ENCODE data around the gene PSMG4. TPM values are rescaled to one million over a fixed set of nuclear protein-coding genes. Genes with fewer than 3 reads are reported as not detected.
A peak's percentile ranks its signal among the peaks of the same experiment; 100 is the strongest.
"Not testable (repeated sequence)": the region's sequence is repeated elsewhere in the genome, so short reads cannot be mapped to it uniquely, and the experiment has no call there.

Gene PSMG4
- polyA plus RNA-seq, 4 donors: 13.3 to 19.6 (median 18.0) TPM

DNA sequence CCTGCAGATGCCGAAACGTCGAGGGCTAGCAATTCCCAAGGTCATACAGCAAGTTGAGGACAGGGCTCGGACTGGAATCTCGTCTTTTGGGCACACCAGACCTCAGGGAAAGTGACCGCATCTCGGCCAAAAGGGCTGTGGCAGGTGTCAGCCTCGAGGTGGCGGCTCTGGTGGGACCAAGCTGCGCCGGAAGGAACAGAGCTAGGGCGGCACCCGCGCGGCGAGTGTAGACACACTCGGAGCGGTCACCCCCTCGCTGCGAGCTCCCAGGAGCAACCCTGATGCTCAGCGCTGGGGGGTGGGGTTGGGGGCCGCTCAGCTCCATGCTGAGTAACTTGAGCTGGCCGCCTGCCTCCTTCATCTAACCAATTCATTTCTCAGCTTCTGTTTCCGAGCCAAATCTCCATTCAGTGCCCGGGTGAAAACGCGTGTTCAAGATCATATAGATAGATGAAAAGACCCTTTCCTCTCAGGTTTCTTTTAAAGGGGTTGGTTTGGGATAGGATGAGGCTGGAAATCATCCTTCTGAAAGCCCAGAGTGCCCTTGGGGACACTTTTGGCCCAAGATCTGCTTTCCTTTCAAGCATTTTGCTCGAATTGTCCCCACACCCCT, 29.1 kb upstream of the PSMG4 start:
- DNase-seq (ENCODE audit: low read depth in 4 of 4, low spot score in 3 of 4): no peak

DNA sequence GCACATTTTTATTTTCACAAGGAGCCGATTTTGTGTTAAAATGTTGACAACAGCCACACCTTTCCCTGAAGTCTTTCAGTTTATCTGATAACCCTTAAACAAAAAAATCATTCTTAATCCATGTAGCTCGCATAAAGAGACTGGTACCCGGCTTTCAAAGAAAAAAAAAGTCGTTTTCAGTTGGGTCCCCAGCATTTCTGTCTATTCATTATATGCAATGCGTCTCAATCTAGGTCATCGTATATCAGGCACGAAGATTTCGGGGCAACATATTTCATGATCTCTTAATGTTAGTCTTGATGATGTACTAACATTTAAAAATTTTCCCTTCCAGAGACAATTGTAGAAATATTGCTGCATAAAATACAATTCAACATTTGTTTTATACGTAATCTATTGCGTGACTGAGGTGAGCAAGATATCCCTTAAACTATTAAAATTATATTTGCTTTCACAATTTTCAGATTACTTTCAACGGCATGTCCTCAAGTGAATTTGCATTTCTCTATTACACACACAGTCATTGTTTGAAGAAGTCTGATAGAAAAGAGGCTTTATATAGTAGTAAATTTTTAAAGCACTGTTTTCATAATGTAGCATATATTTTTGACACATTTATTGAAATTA, 28.4 kb upstream of the PSMG4 start:
- DNase-seq (ENCODE audit: low read depth in 4 of 4, low spot score in 3 of 4): no peak

DNA sequence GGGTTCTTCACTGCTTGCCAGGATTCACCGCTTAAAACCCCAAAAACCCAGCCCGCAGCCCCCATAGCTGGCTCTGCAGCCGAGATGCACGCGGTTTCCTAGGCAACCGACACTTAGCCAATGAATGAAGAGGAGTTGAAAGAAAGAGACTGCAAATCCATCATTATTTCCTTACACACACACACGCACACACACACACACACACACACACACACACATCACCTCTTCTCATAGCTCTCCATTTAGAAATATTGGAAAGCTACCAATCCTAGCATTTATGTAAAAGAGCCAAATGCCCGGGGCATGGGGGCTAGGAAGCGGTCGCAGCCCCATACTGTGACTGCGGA, 27.9 kb upstream of the PSMG4 start:
- DNase-seq (ENCODE audit: low read depth in 4 of 4, low spot score in 3 of 4): peak in 2 of 4 donors; percentile 54 to 61

DNA sequence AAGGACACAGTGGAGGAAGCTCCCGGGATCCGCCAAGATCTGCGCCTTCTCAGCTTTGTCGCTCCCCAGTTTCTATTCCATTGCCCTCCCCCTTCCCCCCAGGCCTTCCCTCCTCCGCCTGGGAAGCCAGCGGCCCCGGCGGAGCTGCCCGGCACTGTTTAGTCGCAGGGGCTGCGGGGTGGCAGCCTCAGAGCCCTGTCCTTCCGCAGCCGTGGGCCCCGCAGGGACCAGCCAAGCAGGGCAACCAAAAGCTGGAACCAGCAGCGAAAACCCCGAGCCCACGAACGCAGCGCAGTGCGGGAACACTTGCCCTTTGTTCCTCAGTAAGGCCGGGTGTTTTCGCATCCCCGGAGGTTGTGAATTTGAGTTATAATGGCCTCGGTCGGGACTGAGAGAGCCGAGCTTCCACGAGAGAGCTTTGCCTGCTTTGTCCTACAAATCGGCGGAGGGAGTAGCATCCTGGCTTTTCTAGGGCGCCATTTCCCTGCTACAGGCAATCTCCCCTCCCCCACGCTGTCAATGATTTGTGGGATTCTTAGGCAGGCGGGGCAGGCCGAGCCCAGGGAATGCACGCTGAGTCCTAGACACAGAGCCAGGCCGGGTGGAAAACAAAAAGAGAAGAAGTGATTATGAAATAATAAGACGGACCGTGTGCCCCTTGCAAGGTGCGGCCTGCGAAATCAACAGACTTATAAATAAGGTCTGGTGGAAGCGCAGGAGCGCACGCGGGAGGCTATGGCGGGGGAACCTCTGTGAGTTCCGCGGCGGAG, 27.3 kb upstream of the PSMG4 start:
- DNase-seq (ENCODE audit: low read depth in 4 of 4, low spot score in 3 of 4): peak in 3 of 4 donors; percentile 82 to 87 (median 87)

DNA sequence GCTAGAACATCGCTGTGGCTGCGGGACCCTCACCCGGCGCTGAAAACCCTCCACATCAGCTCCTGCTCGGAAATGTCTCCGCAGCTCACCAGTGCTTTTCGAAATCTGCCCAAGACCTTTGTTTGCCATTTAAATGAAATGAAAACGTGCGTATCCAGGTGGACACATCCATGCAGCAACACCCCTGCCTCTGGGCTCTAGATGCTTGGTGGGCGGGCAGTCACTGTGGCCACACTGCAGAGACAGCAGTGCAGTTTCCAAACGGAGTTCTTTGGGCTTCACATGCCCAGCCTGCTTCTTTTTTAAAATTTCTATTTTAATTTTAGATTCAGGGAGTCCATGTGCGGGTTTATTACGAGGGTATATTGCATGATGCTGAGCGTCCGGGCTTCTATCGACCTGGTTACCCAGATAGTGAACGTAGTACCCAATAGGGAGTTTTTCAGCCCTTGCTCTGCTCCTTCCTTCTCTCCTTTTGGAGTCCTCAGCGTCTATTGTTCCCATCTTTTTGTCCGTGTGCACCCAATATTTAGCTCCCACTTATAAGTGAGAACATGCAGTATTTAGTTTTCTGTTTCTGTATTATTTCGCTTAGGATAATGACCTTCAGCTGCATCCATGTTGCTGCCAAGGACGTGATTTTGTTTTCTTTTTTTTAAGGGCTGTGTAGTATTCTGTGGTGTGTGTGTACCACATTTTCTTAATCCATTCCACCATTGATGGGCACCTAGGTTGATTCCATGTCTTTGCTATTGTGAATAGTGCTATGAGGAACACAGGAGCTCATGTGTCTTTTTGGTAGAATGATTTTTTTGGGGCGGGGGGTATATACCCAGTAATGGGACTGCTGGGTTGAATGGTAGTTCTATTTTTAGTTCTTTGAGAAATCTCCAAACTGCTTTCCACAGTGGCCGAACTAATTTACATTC, 26.5 kb upstream of the PSMG4 start:
- no peak for DNase-seq (ENCODE audit: low read depth in 4 of 4, low spot score in 3 of 4)

DNA sequence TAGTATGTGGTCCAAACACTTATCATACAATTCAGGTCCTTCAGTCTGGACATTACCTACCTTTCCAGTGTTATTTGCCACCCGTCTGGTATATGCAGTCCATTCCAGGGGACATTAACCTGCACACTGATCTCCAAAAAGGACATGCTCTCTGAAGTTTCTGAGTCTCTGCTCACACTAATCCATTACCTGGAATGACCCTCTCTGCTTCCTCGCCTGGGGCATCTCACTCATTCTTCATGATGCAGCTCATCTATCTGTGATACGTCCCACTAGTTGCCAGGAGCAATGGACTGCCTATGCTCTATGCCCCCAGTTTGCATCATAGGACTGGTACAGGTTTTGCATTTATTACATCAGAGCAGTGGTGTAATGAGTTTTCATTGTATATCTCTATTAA, 25.4 kb upstream of the PSMG4 start:
- no peak for DNase-seq (ENCODE audit: low read depth in 4 of 4, low spot score in 3 of 4)

DNA sequence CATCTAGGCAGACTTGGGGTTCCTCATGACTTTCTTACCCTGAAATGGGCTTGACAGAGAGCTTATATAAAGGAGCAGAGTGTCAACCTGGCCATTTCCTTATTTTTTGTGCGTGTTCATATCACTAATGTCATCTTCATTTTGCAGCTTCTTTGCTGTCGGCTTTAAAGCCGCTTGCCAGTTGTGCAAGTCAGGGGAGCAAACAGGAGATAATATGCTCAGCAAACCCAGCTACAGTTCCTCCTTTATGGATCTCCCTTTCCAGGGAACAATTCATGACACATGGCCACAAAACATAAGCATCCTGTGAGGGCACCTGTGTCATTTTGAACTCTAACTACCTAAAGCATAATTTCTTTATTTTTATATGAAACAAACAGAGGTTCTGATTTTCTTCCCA, 24.8 kb upstream of the PSMG4 start:
- DNase-seq (ENCODE audit: low read depth in 4 of 4, low spot score in 3 of 4): no peak

DNA sequence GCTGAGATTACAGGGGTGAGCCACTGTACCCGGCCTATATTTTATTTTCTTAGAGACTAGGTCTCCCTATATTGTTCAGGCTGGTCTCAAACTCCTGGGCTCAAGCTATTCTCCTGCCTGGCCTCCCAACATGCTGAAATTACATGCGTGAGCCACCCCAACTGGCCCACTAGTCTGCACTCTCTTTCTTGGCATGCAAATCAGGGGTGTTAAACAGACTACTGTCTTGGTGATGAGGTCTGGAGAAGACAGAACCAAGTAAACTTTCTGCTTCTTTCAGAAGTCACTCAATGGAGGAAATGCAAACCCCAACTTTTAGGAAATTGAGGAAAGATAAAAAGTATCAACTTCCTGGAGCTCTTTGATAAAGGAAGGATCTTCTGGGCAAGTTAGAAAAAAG, 23.3 kb upstream of the PSMG4 start:
- no peak for DNase-seq (ENCODE audit: low read depth in 4 of 4, low spot score in 3 of 4)

DNA sequence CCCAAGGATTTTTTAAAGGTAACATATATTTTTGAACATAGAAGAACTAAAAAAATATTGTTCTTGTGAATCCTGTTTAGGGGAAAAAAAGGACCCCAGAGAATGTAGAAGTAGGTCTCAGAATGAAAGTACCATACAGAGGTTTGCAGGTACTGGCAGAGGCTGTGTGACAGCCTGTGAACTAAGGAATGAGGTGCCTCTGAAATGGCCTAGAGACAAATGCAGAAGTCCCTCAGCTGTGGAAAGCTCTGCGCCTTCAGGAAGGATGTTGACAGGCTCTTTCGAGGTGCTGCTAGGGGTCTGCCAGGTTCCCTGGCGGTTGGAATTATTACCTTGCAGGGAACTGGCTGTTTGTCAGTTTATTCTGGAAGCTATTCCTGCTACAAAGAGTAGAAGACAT, 22.7 kb upstream of the PSMG4 start:
- DNase-seq (ENCODE audit: low read depth in 4 of 4, low spot score in 3 of 4): no peak

DNA sequence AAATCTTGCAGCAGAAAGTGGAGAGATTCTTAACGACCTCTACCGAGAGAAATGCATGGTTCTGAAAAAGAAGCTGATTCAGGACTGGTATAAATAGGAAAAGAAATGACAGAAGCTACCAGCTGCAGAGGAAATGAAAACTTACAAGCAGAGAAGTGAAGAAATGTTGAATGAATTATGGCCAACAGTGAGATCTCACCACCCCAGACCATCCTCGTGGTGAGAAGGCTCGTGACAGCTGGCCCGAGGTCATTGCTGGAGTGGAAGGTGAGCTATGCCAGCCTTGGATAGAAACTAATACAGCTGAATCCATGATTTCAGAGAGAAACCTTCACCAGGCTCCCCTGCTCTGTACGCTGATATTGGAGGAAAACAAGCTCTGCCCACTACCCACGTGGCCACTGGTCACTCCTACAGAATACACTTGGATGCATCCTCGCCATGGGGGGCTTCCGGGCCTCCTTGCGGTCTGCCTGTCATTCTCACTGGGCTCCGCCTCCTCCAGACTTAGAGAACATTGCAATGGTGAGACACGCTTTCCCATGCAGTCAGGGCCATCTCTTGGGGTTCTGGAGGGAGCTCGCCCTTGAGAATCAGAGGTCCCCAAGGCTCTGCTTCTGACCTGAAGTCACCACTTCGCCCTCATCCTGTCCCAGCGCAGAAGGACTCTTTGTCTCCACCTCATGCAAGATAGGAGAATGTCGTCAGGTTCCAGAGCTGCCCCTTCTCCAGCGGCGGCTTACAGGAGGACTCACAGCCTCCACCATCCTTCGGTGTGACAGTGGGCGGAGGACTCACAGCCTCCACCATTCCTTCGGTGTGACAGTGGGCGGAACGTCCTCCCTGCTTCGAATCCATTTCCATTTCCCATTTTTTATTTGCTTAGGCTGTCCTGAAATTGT, 20.7 kb upstream of the PSMG4 start:
- DNase-seq (ENCODE audit: low read depth in 4 of 4, low spot score in 3 of 4): no peak

DNA sequence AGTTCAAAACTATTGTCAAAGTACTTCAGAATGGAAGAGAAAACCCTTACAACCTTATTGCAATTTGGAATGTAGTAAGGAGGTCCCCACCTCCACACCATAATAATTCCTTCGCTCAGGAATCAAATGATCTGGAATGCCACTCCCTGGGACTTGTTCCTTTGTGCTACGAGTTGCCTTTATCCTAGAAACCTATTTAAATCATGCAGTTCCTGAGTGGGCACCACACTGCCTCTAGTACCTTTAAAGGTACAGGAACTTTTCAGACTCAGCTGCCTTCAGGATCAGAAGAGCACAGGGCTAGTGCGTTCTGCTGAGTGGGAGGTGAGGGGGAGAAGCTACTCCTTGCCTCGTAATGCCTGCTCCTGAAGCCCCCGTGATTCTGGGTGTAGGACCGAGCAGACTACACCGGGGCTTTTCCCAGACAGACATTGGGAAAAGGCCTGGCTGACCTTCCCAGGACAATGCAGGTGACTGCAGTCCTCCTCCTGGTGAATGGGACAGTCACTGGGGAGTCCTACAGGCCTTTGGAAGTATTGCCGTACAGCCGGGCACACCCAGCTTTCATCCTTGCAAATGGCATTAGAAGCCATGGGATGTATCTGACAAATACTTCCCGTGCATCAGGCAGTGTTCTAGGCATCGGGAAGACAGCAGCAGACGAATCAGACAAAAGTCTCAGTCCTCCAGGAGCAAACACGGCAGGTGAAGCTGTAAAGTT, 19.5 kb upstream of the PSMG4 start:
- DNase-seq (ENCODE audit: low read depth in 4 of 4, low spot score in 3 of 4): no peak

DNA sequence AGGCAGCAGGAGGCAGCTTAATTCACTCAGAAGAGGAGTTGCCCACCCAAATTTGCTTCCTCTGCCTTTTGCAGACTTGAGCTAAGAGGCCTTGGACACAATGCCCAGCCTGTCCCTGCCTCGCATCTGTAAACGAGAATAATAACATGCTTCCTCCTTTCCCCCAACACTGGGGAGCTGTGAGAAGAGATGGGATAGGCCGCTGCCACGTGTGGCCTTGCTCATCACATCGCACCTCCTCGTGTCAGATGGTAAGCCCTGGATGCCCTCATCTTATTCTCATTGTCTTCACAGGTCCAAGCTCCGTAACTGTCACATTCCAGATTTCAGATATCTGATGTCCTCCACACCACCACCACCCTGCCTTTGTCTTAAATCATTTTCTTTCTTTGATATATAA, 18.2 kb upstream of the PSMG4 start:
- DNase-seq (ENCODE audit: low read depth in 4 of 4, low spot score in 3 of 4): no peak

DNA sequence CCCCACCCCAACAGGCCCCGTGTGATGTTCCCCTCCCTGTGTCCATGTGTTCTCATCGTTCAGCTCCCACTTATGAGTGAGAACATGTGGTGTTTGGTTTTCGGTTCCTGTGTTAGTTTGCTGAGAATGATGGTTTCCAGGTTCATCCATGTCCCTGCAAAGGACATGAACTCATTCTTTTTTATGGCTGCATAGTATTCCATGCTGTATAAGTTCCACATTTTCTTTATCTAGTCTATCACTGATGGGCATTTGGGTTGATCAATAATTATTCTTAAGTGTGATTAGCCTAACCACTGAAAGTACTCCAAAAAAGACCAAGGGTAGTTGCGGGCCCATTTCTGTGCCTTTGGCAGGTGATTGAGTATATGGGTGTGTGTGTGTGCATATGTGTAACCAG, 17.0 kb upstream of the PSMG4 start:
- DNase-seq (ENCODE audit: low read depth in 4 of 4, low spot score in 3 of 4): not testable (repeated sequence)

DNA sequence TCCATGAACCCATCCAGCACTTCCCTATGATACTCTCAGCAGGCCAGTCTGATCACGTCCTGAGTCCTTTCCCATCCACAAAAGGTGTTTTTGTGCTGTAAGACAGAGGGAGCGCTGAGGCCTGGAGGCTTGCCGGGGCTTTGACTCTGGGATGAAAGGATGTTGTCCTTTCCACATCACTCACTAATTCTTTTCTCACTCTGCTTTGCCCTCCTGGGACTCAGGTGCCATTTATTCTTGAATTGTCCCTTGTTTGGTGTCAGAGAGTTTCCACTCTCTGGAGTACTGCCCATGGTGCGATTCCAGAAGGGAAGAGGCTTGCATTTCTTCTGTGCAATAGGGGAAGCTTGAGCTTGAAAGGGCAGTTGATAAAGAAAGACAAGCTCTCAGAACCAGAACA, 16.0 kb upstream of the PSMG4 start:
- DNase-seq (ENCODE audit: low read depth in 4 of 4, low spot score in 3 of 4): no peak

DNA sequence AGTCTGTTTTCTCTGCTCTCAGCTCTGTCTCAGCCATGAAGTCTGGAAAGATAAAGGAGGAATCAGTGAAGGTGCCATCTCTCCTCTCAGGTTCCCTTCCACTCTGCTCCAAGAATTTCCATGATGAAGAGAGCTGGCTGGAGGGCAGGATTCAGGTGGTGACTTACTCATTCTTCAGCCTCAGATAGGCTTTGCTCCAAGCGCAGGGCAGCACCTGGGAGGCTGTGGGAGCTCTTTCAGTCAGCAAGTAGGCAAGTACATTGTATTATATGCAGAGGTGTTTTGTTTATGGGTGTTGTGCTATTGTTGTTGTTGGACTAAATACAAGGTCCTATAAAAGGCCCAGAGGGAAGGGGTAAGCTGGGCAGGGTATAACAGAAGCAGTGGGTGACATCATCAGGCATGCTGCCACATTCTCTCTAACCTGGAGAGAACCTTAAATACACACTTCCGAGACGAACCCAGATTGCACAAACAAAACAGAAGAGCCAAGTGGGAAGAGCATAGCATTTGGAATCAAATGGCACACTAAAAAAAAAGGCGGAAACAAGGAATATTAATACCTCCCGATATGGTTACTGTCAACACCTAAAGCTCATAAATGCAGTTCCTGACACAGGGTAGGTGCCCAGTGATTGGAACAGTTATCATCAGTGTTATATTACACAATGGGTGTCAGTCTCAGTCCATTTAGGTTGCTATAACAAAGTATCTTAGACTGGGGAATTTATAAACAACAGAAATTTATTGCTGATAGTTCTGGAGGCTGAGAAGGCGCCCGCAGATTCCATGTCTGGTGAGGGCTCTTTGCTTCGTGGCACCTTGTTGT, 14.5 kb upstream of the PSMG4 start:
- no peak for DNase-seq (ENCODE audit: low read depth in 4 of 4, low spot score in 3 of 4)

DNA sequence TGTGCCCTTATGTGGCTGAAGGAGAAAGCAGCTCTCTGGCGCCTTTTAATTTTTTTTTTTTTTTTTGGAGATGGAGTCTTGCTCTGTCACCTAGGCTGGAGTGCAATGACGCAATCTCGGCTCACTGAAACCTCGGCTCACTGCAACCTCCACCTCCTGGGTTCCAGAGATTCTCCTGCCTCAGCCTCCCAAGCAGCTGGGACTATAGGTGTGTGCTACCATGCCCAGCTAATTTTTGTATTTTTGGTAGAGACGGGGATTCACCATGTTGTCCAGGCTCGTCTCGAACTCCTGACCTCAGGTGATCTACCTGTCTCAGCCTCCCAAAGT, 13.9 kb upstream of the PSMG4 start:
- DNase-seq (ENCODE audit: low read depth in 4 of 4, low spot score in 3 of 4): not testable (repeated sequence)

DNA sequence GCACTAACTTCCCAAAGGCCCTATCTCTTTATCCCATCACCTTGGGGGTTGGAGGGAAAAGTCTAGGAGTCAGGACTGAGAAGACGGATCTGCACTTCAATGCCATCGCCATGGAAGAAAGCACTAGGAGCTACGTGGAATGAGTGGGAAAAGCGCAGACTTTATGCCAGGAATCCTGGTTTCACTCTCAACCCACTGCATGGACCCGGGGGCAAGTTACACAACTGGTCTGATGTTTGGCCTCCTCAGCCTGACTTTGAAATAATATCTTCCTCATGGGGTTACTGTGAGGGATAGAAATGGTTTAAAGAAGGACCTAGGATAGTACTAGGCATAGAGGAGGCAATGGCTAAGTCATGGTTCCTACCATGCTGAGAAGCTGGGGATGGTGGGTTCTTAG, 13.5 kb upstream of the PSMG4 start:
- DNase-seq (ENCODE audit: low read depth in 4 of 4, low spot score in 3 of 4): no peak

DNA sequence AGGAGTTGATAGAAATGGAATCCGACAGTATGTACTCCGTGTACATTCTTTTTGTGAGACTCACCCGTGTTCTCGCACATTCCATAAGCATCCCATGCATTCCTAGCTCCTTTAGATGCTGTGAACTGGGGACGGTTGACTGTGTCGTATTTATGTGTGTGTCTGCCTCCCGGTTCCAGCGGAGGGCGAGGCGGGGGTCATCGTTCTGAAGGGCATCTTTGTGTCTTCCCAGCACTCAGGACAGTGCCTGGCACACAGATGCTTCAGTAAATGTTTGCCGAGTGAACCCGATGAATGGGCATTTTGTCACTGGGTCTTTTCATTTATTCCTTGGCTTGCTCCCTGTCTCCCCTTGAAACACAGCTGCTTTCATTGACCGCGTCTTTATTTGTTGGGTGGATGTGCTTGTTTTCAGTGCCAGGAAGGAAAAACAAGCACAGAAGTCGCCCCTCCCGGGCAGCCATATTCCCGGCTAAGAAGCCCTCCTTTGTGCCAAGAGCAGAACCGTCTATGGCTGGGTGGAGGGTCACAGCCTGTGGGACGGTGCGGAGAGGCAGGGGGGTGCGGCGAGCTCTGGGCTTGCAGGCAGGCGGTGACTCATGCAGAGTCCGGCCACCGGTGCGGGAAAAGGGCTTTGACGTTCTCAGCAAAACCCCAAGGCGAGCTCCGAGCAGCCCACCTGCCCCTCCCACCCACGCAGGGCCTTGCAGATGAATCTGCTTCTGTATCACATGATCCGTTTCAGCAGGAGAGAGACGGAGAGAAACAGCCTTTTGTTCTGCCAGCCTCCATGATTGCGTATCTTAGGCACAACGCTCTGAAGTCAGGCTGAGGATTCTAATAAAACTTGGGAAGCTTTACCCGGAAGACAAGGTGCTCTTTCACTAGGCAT, 11.2 kb upstream of the PSMG4 start:
- peak in 1 of 4 donors; percentile 47 for DNase-seq (ENCODE audit: low read depth in 4 of 4, low spot score in 3 of 4)
